Endothelial cell of umbilical vein (primary cell): ENCODE measurements around the gene GGA3. TPM values are rescaled to one million over a fixed set of nuclear protein-coding genes. Genes with fewer than 3 reads are reported as not detected.

Source experiments
- BruUV-seq: library from RNA; stranded (reverse); fragments of 400-500 nt; replicated peaks from 2 replicates; lab custom pipeline; 2021; lab: Mats Ljungman, UMichigan
- CTCF ChIA-PET: fragments of 300-600, 350-600 bp; sonication (Branson Sonifier 250); formaldehyde crosslinking; loops from one replicate; lab custom pipeline; 2021; ENCODE audit warnings: antibody characterized with exemption, inconsistent platforms; lab: Charles Lee
- POLR2A ChIA-PET: fragments of 300-600, 350-600 bp; sonication (Branson Sonifier 250); formaldehyde crosslinking; loops from one replicate; lab custom pipeline; 2021; ENCODE audit warnings: antibody characterized with exemption, inconsistent platforms; lab: Charles Lee
- DNase-seq: peaks from one replicate; pipeline ENCODE4 v3.0.0-alpha.2; 2011; ENCODE audit warnings: low read depth, low spot score
- FAIRE-seq: peaks from 2 replicates; lab custom pipeline; 2011; peaks lifted over from hg19 to GRCh38; lab: Jason Lieb, UNC
- H2AFZ ChIP-seq: 2 replicates; pipeline ENCODE4 v1.6.0; 2012; ENCODE audit warnings: low read depth, low read length, control low read depth, inconsistent platforms
- H3K27ac ChIP-seq: 2 replicates; pipeline ENCODE4 v1.5.1; 2011; ENCODE audit warnings: low read depth, mild to moderate bottlenecking, control low read depth, low read length, moderate library complexity; ENCODE audit not compliant: insufficient read depth
- H3K27me3 ChIP-seq, 2 experiments: 2 replicates each; pipeline versions ENCODE4 v1.6.0 to v1.6.1; 2011; ENCODE audit warnings: low read length in 2 of 2, mixed read lengths in 1 of 2; ENCODE audit not compliant: control insufficient read depth in 2 of 2, insufficient read depth in 2 of 2
- H3K36me3 ChIP-seq, 2 experiments: 2 replicates in 1 of 2; 3 replicates in 1 of 2; pipeline ENCODE4 v1.5.1; 2011; ENCODE audit warnings: low read length in 2 of 2, mild to moderate bottlenecking in 1 of 2, moderate library complexity in 1 of 2; ENCODE audit not compliant: control insufficient read depth in 2 of 2, insufficient read depth in 2 of 2; ENCODE audit errors: extremely low read depth in 1 of 2
- H3K4me1 ChIP-seq: 3 replicates; pipeline ENCODE4 v1.5.1; 2011; ENCODE audit warnings: mild to moderate bottlenecking, low read length; ENCODE audit not compliant: control insufficient read depth, insufficient read depth; ENCODE audit errors: extremely low read depth
- H3K4me2 ChIP-seq: 2 replicates; pipeline ENCODE4 v1.6.1; 2011; ENCODE audit warnings: low read length, control low read depth, mixed read lengths; ENCODE audit not compliant: insufficient read depth
- H3K4me3 ChIP-seq, 3 experiments: fragments of 200-600 bp in 1 of 3; sonication (generic), shearing (Covaris generic) in 1 of 3; replicated peaks in 1 of 3; 2 replicates each; pipeline ENCODE4 v1.5.1; 2011 to 2016; ENCODE audit warnings: control low read depth in 3 of 3, low read length in 3 of 3, mild to moderate bottlenecking in 2 of 3, inconsistent platforms in 1 of 3, low read depth in 1 of 3, moderate library complexity in 1 of 3; ENCODE audit not compliant: insufficient read depth in 1 of 3
- H3K79me2 ChIP-seq: 2 replicates; pipeline ENCODE4 v1.6.0; 2012; ENCODE audit warnings: low read length, inconsistent platforms; ENCODE audit not compliant: control insufficient read depth, insufficient read depth
- H3K9ac ChIP-seq: replicated peaks from 2 replicates; pipeline ENCODE3; 2011; ENCODE audit warnings: low read length, control low read depth; ENCODE audit not compliant: insufficient read depth; ENCODE audit errors: extremely low read depth
- H3K9me1 ChIP-seq: replicated peaks from 3 replicates; pipeline ENCODE4 v1.6.0; 2011; ENCODE audit warnings: mild to moderate bottlenecking, low read length; ENCODE audit not compliant: control insufficient read depth, insufficient read depth; ENCODE audit errors: extremely low read depth
- H3K9me3 ChIP-seq: replicated peaks from 2 replicates; pipeline ENCODE4 v1.5.1; 2012; ENCODE audit warnings: low read length, inconsistent platforms; ENCODE audit not compliant: control insufficient read depth, insufficient read depth
- H4K20me1 ChIP-seq: replicated peaks from 2 replicates; pipeline ENCODE3; 2011; ENCODE audit warnings: mild to moderate bottlenecking, low read length; ENCODE audit not compliant: control insufficient read depth, insufficient read depth; ENCODE audit errors: extremely low read depth
- EZH2 ChIP-seq: IDR thresholded peaks from 2 replicates; pipeline ENCODE4 v1.6.1; 2012; ENCODE audit warnings: borderline replicate concordance, low read depth, mild to moderate bottlenecking, moderate library complexity, low read length, inconsistent platforms; ENCODE audit not compliant: severe bottlenecking
- FOS ChIP-seq: IDR thresholded peaks from 2 replicates; pipeline ENCODE4 v1.6.1; 2011; ENCODE audit warnings: mild to moderate bottlenecking, low read length, moderate library complexity, borderline replicate concordance; ENCODE audit not compliant: insufficient read depth
- GATA2 ChIP-seq: IDR thresholded peaks from 2 replicates; pipeline ENCODE4 v1.7.0; 2011; ENCODE audit warnings: low read depth, mild to moderate bottlenecking, moderate library complexity, mixed read lengths, low read length; ENCODE audit not compliant: insufficient read length, insufficient read depth
- JUN ChIP-seq: IDR thresholded peaks from 2 replicates; pipeline ENCODE4 v1.6.1; 2011; ENCODE audit warnings: borderline replicate concordance, low read depth; ENCODE audit not compliant: insufficient read length, insufficient read depth
- MYC ChIP-seq: IDR thresholded peaks from one replicate; pipeline ENCODE4 v1.6.1; 2011; ENCODE audit warnings: mild to moderate bottlenecking, low read depth, low read length
- POLR2A ChIP-seq: IDR thresholded peaks from 2 replicates; pipeline ENCODE4 v1.6.1; 2012; ENCODE audit warnings: low read depth, mild to moderate bottlenecking, control low read depth, low read length
- POLR2AphosphoS5 ChIP-seq: IDR thresholded peaks from 2 replicates; pipeline ENCODE4 v1.6.1; 2012; ENCODE audit warnings: low read depth, mild to moderate bottlenecking, control low read depth, low read length, moderate library complexity; ENCODE audit not compliant: insufficient read depth
- dilution Hi-C: fragments of 300-500 bp; cut with MboI; formaldehyde crosslinking; loops from one replicate; pipeline ENCODE4 v1.15.0; 2019; ENCODE audit warnings: low sequenced_read_pairs; ENCODE audit not compliant: extremely low pct_ligation_motif_present
- intact Hi-C: fragments of 100-400 bp; cut with micrococcal nuclease; formaldehyde crosslinking; loops from one replicate; pipeline ENCODE4 v1.10.0; 2022
- polyA plus RNA-seq, 4 experiments: library from polyadenylated mRNA; depleted of rRNA in 3 of 4; stranded (reverse) in 3 of 4; unstranded in 1 of 4; fragments of >200 nt; gene quantifications; 2 replicates each; pipeline versions ENCODE4 v1.2.1 to v1.2.3, GENCODE V29; 2011 to 2012; ENCODE audit warnings: missing spikeins in 1 of 4
- total RNA-seq: library from RNA; stranded (reverse); gene quantifications from 2 replicates; pipeline ENCODE4 v1.2.3, GENCODE V29; 2021
- TF ChIP-seq, protein P1 (sequence below), 2 donors: IDR thresholded peaks; 1 replicate in 1 of 2; 2 replicates in 1 of 2; pipeline ENCODE4 v1.5.1; 2011; ENCODE audit warnings: low read length in 2 of 2, mild to moderate bottlenecking in 2 of 2, moderate library complexity in 2 of 2, control low read depth in 1 of 2, inconsistent platforms in 1 of 2, low read depth in 1 of 2; ENCODE audit not compliant: insufficient read depth in 1 of 2; ENCODE audit errors: extremely low read depth in 1 of 2
- TF ChIP-seq, protein P2 (sequence below): IDR thresholded peaks from 2 replicates; pipeline ENCODE4 v1.6.1; 2011; ENCODE audit not compliant: insufficient read depth, insufficient read length

GGA3 gene
- total and polyA plus RNA-seq, 2 donors (not counting 3 experiments of a cell fraction or from before 2014, with no cell fraction given), result 41.2 to 62.9 TPM

DNA sequence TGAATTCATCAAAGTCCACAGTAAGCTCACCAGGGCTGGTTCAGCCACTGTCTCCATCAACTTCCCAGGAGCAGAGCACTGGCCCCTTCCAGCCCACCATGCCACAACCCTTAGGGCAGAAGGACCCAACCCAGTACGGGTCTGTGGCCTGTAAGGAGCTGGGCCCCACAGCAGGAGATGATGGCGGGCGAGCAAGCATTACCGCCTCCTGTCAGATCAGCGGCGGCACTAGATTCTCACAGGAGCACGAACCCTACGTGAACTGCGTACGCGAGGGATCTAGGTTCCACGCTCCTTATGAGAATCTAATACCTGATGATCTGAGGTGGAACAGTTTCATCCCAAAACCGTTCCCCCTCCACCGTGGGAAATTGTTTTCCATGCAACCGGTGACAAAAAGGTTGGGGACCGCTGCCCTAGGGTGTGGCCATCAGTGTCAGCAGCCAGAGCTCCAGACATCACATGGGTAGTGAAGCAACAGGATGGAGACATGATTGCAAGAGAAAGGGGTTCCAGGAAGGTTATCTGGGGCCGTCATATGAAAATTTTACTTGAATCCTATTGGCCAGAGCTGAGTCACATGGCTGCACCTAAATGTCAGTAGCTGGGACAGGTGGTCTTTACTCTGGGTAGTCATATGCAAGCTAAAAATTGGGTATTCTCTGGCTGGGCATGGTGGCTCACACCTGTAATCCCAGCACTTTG, 40.2 kb upstream of the GGA3 start:
- no peaks in the 10 kb centered on the region for H4K20me1 ChIP-seq
- intact Hi-C loops (no loop called here), dilution Hi-C loops (no loop called here)
- H3K4me2 ChIP-seq, result no peak overlapping the region
- no peak overlapping the region for H3K27ac ChIP-seq
- H3K36me3 ChIP-seq, result no peaks in the 10 kb centered on the region
- TF ChIP-seq, protein P1, sequence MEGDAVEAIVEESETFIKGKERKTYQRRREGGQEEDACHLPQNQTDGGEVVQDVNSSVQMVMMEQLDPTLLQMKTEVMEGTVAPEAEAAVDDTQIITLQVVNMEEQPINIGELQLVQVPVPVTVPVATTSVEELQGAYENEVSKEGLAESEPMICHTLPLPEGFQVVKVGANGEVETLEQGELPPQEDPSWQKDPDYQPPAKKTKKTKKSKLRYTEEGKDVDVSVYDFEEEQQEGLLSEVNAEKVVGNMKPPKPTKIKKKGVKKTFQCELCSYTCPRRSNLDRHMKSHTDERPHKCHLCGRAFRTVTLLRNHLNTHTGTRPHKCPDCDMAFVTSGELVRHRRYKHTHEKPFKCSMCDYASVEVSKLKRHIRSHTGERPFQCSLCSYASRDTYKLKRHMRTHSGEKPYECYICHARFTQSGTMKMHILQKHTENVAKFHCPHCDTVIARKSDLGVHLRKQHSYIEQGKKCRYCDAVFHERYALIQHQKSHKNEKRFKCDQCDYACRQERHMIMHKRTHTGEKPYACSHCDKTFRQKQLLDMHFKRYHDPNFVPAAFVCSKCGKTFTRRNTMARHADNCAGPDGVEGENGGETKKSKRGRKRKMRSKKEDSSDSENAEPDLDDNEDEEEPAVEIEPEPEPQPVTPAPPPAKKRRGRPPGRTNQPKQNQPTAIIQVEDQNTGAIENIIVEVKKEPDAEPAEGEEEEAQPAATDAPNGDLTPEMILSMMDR (IDR thresholded peaks at IDR 0.05; ENCODE audit: extremely low read depth in 1 of 2, insufficient read depth in 1 of 2, low read depth in 1 of 2, low read length in 2 of 2), result no peak
- TF ChIP-seq JUN (no peak), FOS (no peak), EZH2 (no peak), MYC (no peak), POLR2A (no peak), GATA2 (no peak), POLR2AphosphoS5 (no peak)
- TF ChIP-seq, protein P2, sequence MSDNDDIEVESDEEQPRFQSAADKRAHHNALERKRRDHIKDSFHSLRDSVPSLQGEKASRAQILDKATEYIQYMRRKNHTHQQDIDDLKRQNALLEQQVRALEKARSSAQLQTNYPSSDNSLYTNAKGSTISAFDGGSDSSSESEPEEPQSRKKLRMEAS, result no peak
- H3K9me3 ChIP-seq, result no peaks in the 10 kb centered on the region
- ChIA-PET POLR2A (no interaction called here), CTCF (no interaction called here)
- H3K27me3 ChIP-seq, result no peaks in the 10 kb centered on the region
- no TSS peak for BruUV-seq
- FAIRE-seq, result no peak
- no peak overlapping the region for H3K9ac ChIP-seq
- no peak overlapping the region for H3K4me3 ChIP-seq
- H2AFZ ChIP-seq, result no peak overlapping the region
- DNase-seq, result no peak
- H3K9me1 ChIP-seq, result no peaks in the 10 kb centered on the region
- no peaks in the 10 kb centered on the region for H3K79me2 ChIP-seq
- H3K4me1 ChIP-seq, result no peaks in the 10 kb centered on the region
